Measurements from ENCODE around the gene NOS3.
"Not testable (repeated sequence)": the region's sequence is repeated elsewhere in the genome, so short reads cannot be mapped to it uniquely, and the experiment has no call there.

The NOS3 gene

DNA sequence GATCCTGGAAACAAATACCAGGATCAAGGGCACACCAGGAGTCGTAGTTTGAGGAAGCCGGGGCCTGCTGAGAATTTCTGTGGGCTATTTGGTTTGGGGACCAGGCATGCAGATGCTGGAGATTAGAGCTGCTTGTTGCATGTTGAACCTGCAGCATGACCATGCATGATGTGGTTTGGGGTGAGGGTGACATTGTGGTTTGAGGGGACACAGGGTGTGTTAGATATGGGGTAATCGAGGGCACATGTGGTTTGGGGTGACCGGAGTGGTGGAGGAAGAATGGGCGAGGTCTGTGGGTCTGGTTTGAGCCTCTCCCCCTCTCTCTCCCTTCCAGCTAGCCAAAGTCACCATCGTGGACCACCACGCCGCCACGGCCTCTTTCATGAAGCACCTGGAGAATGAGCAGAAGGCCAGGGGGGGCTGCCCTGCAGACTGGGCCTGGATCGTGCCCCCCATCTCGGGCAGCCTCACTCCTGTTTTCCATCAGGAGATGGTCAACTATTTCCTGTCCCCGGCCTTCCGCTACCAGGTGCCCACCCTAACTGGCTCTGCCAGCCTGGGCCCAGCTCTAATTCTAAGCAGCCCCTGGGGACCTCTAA, 10.2 kb downstream of the NOS3 start:
- DNase-seq (ENCODE audit: low read depth, low spot score) = no peak

DNA sequence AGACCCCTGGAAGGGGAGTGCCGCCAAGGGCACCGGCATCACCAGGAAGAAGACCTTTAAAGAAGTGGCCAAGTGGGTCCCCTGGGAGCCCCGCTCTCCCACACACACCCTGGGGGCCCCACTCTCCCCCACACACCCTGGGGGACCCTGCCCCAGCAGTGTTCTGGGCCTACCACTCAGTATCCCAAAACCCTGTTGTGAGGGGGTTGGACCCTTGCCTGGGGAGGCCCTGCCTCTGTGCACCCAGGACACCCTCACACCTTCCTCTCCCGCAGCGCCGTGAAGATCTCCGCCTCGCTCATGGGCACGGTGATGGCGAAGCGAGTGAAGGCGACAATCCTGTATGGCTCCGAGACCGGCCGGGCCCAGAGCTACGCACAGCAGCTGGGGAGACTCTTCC, 10.7 kb downstream of the NOS3 start:
- DNase-seq (ENCODE audit: low read depth, low spot score) = no peak

DNA sequence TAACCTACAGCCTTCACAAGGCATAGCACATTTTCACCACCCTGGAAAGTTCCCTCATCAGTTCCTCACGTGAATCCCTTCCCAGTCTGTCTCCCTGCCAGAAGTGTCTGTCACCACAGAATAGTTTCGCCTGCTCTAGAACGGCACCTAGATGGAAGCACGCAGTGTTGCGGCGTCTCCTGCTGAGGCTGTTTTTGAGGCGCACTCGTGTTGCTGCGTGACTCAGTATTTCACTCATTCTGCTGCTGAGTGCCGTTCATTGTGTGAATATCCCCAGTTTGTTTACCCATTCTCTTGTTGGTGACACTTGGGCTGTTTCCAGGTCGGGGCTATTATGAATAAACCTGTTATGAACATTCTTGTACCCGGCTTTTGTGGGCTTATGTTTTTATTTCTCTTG, 12.8 kb downstream of the NOS3 start:
- DNase-seq (ENCODE audit: low read depth, low spot score) = no peak

DNA sequence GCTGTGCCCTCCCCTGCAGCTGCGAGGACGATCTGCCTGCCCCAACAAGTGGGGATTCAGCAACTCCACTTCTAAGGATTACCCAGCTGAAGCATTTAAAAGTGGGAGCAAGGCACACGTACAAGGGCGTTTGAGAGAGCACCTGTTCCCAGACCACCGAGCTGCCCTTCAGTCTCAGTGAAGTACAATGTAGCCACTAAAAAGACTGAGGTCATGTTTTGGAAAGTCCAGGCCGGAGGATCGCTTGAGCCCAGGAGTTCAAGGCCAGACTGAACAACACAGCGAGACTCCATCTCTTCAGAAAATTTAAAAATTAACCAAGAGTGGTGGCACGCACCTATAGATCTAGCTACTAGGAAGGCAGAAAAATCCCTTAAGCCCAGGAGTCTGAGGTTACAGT, 14.7 kb downstream of the NOS3 start:
- no peak for DNase-seq (ENCODE audit: low read depth, low spot score)

DNA sequence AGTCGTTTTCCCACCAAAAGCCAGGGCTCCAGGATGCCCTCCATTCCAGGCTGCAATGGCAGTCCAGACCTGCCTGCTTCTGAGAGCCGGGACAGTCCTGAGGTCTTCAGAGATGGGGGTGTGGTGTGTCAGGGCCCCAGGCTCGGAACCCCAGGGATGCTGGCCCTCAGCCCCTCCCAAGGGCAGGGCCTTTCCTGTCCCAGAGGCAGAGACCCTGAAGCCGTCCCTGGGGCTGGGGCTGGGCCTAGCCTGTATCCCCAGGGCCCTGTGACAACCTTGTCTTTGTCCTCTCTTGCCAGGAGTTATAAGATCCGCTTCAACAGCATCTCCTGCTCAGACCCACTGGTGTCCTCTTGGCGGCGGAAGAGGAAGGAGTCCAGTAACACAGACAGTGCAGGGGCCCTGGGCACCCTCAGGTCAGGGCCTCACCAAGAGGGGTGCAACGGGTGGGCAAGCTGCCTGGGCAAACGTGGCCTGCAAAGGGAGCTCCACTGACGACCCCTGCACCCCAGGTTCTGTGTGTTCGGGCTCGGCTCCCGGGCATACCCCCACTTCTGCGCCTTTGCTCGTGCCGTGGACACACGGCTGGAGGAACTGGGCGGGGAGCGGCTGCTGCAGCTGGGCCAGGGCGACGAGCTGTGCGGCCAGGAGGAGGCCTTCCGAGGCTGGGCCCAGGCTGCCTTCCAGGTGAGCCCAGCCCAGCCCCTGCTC, 15.9 kb downstream of the NOS3 start:
- no peak for DNase-seq (ENCODE audit: low read depth, low spot score)

DNA sequence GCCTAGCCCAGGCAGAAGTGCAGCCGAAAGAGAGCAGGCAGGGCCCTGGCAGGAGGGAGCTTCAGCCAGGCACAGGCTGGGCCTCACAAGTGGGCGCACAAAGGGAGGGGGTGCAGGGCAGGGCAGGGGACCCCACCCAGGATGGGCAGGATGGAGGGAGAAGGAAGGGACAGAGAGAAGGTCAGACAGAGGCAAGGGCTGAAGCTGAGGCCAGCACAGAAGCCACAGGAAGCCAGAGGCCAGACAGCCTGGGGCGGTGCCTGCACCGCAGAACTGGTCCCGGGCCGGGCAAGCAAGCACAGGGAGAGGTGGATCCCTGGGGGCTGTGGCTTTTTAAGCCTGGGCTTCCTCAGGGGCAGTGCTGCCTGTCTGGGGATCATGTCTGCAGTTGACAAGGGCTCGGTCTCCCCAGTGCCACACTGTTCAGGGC, 16.7 kb downstream of the NOS3 start:
- no peak for DNase-seq (ENCODE audit: low read depth, low spot score)

DNA sequence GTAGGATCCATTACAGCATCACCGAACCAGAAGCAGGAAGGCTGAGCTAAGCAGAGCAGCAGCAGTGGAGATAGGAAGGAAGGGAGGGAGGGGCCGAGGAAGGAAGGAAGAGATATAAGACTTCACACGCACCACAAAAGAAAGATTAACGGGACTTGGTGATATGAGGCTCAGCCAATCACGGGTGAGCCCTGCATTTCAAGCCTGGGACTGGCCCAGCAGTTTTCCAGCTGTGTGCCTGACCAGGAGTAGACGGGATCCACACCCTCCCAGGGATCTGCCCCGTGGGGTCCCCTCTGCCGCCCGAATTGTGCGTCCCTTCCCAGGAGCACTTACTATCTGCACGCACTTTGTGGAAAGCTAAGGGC, 17.3 kb downstream of the NOS3 start:
- DNase-seq (ENCODE audit: low read depth, low spot score) = no peak

DNA sequence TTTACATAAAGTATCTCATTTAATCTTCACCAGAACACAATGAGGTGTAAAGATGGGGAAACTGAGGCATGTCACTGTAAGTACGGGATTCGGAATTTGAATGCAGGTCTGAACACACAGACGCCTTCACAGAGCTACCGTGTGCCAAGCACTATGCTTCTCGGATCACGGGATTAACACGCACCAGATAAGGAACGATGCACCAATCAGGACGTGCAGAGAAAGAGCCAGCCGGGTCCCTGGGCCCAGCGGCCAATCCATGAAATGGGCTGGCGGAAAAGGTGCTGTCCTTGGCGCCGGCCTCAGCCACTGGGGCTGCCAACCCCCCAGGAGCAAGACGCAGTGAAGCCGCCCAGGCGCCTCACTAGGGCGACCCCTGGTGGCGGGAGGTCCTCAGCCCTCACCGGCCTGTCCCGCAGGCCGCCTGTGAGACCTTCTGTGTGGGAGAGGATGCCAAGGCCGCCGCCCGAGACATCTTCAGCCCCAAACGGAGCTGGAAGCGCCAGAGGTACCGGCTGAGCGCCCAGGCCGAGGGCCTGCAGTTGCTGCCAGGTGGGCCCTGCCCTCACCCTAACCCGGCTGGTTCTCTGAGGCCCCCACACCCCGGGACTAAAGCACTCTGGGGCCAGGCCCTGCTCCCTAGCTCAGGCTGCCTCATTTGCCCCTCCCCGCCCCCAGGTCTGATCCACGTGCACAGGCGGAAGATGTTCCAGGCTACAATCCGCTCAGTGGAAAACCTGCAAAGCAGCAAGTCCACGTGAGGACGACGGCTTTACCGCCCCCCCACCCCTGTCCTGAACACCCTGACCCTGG, 17.9 kb downstream of the NOS3 start:
- DNase-seq (ENCODE audit: low read depth, low spot score) = no peak

DNA sequence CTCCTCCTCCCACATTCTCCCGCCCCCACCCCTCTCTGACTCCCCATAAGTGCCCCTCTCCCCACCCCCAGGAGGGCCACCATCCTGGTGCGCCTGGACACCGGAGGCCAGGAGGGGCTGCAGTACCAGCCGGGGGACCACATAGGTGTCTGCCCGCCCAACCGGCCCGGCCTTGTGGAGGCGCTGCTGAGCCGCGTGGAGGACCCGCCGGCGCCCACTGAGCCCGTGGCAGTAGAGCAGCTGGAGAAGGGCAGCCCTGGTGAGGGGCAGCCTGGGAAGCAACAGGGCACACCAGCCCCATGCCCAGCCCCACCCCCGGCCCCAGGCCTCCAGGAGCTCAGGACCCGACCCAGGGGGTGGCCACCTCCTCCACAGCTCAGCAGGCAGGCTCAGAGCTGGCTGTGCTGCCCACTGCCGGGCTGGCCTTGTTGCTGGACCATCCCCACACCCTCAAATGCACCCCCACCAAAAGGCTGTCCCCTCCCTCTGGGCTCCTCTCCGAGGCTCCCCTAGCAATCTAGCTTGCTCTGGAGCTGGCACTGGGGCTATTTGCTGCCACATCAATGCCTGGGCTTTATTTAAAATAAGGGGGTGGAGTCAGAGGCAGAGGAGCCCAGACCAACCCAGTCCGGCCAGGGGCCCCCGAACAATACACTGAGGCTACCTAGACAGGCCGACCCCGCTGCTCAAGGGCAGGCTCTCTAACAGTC, 18.7 kb downstream of the NOS3 start:
- DNase-seq (ENCODE audit: low read depth, low spot score) = no peak

DNA sequence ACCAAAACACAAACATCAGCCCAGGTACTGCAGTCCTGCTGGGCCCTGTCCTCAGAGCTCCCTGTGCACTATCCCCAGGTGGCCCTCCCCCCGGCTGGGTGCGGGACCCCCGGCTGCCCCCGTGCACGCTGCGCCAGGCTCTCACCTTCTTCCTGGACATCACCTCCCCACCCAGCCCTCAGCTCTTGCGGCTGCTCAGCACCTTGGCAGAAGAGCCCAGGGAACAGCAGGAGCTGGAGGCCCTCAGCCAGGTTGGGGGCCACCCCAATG, 19.2 kb downstream of the NOS3 start:
- DNase-seq (ENCODE audit: low read depth, low spot score) = no peak

DNA sequence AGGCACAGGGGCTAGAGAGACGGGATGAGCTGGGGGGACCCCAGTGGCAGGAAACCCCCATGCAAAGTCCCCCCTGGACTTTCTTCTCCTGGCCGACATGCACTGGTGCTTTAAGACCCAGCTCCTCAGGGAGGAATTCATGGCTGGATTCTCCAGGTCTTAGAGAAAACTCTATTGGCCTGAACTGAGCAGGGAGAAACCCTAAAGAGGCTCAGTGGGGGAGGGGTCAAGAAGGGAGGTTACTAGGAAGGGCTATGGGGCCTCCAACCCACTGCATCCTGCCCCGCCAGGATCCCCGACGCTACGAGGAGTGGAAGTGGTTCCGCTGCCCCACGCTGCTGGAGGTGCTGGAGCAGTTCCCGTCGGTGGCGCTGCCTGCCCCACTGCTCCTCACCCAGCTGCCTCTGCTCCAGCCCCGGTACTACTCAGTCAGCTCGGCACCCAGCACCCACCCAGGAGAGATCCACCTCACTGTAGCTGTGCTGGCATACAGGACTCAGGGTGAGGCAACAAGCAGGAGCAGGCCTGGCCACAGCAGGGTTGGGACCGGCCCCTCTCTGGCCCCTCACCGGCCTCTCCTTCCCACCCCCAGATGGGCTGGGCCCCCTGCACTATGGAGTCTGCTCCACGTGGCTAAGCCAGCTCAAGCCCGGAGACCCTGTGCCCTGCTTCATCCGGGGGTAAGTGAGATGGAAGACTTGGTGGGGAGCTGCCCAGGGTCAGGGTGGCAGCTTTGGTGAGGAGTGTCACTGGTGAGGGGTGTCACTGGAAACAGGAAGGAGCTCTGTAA, 19.7 kb downstream of the NOS3 start:
- DNase-seq (ENCODE audit: low read depth, low spot score) = no peak

DNA sequence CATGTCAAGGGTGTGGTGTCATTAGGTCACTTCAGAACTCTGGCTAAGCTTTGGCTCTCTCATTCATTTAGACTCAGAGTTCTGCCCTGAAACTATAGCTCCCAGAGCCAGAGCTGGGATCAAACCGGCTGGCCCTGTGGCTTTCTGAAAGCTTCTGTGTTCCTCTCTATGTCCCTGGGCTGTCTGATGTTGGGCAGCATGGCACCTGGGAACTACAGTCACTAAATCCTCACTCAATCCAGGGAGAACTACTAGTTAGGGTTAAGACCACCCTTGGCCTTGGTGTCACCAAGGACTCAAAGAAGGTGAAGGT, 20.2 kb downstream of the NOS3 start:
- DNase-seq (ENCODE audit: low read depth, low spot score) = no peak

DNA sequence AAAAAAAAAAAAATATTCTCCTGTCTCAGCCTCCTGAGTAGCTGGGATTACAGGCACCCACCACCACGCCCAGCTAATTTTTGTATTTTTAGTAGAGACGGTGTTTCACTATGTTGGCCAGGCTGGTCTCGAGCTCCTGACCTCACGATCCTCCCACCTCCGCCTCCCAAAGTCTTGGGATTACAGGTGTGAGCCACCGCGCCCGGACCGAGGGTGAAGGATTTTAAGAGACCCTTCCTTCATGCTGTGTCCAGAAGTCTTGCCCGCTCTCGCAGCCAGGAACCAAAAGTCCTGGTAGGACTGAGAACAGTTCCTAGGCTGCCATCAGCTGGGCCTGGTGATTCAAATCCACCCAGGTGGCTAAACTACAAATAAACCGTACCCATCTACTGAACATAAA, 20.8 kb downstream of the NOS3 start:
- DNase-seq (ENCODE audit: low read depth, low spot score) = not testable (repeated sequence)

DNA sequence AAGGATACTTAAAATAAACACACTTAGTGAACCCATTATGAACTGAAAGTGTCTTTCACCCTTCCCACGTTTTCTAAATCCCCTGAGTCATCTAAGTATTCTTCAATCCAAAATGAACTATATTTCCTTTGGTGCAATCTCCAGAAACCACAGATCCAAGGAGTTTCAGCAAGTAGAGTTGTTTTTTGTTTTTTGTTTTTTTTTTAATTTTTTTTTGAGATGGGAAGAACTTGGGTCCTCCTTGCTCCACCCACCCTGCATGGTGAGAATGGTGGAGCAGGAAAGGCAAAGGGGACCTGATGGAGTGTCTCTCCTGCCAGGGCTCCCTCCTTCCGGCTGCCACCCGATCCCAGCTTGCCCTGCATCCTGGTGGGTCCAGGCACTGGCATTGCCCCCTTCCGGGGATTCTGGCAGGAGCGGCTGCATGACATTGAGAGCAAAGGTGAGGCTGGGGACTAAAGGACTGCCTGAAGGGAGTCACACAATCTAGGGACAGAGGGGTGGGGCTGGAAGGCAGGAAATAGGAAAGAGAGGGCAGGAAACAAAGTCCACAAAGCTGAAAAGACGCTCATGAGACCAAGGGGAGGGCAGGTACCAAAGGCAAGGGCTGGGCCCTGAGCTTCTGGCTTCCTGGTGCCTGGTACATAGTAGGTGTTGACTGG, 21.3 kb downstream of the NOS3 start:
- no peak for DNase-seq (ENCODE audit: low read depth, low spot score)

DNA sequence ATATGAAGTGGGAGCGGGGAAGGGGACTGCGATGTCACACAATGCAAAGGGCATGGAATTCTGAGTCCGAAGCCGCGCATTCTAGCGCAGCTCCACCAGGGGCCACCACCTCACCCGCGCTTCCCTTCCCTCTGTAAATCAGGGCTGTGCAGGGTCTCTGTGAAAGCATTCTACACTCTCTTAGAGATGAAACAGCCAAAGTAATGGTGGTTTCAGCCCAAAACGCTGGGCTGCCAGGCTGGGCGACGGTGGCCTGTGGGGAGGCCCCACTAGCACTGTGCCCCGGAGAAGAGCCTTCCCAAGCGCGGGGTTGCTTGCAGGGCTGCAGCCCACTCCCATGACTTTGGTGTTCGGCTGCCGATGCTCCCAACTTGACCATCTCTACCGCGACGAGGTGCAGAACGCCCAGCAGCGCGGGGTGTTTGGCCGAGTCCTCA, 22.1 kb downstream of the NOS3 start:
- no peak for DNase-seq (ENCODE audit: low read depth, low spot score)

DNA sequence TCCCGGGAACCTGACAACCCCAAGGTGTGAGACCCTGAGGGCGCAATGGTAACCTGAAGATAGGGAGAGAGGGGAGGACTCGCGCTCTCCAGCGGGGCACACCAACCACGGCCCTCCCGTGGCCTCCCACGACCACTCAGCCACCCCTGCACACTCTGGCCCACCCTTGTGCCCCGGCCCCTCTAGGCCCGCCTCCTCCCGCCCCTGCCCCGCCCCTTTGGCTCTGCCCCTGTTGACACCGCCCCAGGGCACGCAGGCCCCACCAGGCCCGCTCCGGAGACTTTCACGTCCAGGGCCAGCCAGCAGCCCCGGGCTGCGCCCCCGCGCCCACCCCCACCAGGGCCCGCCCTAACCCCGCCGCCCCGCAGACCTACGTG, 22.5 kb downstream of the NOS3 start:
- DNase-seq (ENCODE audit: low read depth, low spot score) = no peak

DNA sequence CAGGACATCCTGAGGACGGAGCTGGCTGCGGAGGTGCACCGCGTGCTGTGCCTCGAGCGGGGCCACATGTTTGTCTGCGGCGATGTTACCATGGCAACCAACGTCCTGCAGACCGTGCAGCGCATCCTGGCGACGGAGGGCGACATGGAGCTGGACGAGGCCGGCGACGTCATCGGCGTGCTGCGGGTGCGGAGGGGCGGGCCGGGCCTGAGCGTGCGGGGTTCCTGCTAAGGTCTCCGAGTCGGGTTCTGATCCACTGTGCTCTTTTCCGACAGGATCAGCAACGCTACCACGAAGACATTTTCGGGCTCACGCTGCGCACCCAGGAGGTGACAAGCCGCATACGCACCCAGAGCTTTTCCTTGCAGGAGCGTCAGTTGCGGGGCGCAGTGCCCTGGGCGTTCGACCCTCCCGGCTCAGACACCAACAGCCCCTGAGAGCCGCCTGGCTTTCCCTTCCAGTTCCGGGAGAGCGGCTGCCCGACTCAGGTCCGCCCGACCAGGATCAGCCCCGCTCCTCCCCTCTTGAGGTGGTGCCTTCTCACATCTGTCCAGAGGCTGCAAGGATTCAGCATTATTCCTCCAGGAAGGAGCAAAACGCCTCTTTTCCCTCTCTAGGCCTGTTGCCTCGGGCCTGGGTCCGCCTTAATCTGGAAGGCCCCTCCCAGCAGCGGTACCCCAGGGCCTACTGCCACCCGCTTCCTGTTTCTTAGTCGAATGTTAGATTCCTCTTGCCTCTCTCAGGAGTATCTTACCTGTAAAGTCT, 23.1 kb downstream of the NOS3 start:
- peak; percentile 68 for DNase-seq (ENCODE audit: low read depth, low spot score)

DNA sequence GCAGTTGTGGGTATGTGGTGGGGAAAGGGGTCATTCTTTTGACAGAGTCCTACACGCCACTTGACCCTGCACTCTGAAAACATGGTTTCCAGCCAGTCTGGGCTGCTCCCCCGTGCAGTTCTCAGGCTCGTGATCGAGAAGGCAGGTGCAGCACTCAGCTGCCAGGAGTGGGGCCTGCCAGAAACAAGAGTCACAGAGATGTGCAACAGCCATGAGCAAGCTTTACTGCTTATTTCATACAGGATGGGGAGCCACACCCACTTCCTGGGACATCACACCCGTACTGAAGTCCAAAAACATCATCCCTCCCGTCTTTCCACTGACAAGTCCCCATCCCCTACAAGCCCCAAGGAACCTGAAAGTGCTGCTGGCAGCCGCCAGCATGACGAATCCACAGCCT, 24.1 kb downstream of the NOS3 start:
- no peak for DNase-seq (ENCODE audit: low read depth, low spot score)

DNA sequence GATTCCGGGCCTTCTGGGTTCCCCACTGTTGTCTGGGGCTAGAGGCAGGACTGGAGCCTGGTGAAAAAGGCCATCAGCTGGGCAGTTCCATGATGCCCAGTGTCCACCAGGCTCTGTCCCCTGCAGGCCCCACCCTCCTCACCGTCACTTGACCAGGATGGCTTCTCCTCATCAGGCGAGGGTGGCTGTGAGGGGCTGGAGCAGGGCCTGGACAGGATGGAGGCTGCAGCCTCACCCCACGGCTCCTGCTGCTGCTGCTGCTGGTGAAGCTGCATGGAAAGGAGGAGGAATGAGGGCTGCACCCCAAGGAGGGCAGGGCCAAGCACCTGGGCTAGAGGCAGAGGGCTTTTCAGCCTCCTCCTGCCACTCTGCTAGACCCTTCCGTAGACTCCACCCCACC, 25.1 kb downstream of the NOS3 start:
- no peak for DNase-seq (ENCODE audit: low read depth, low spot score)

DNA sequence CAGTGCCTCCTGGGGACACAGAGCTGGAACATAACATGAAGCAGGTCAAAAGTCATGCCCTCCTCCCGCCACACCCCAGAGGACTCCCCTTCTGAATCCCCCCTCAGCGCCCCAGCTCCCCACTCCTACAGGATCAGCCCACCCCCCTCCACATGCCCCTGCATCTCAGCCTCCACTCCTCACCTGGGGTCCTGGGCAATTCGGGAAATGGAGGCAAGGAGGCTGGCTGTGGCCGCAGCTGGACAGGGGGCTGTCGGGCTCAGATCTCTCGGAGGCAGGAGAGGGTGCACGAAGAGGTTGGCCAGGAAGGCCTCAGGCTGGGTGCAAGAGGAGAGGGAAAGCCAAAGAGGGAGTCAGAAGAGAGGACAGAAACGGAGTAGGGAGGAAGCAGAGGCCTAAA, 25.7 kb downstream of the NOS3 start:
- DNase-seq (ENCODE audit: low read depth, low spot score) = no peak

DNA sequence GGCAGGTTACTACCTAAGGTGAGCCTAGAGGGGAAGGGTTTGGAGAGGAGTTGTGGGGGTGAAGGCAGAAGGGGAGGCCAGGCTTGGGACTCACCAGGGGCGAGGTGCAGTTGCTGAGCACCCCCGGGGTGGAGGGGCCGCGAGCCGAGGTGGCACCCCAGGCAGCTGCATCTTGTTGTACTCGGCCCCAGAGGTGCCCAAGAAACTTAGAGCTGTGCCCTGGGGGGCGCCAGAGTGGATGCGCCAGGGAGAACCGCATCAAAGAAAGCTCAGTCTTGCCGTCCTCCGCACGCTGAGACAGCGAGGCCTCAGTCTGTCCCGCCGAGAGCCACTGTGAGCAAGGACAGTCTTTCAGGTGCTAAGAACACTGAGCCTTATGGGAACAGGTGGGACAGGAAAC, 26.1 kb downstream of the NOS3 start:
- no peak for DNase-seq (ENCODE audit: low read depth, low spot score)

Data from iPS DF 19.7 (cell line).